GM19239 (cell line): ENCODE results near the gene ATP13A1.
"Not testable (repeated sequence)": the region's sequence is repeated elsewhere in the genome, so short reads cannot be mapped to it uniquely, and the experiment has no call there.

Source experiments
- DNase-seq: peaks from one replicate; pipeline ENCODE4 v3.0.0; 2011; ENCODE audit warnings: low spot score; ENCODE audit not compliant: insufficient read length
- FAIRE-seq: peaks from 2 replicates; lab custom pipeline; 2011; peaks lifted over from hg19 to GRCh38; lab: Jason Lieb, UNC

The ATP13A1 gene

GRCh38 chr19:19663256-19664120 is at the start of gene ATP13A1:
Gene ATP13A1, minus strand, starts transcription at chr19:19663676. Its CDS starts 10 bp downstream, at chr19:19663666.
- peak; percentile 91 for FAIRE-seq
- peak; percentile 71 for DNase-seq

DNA sequence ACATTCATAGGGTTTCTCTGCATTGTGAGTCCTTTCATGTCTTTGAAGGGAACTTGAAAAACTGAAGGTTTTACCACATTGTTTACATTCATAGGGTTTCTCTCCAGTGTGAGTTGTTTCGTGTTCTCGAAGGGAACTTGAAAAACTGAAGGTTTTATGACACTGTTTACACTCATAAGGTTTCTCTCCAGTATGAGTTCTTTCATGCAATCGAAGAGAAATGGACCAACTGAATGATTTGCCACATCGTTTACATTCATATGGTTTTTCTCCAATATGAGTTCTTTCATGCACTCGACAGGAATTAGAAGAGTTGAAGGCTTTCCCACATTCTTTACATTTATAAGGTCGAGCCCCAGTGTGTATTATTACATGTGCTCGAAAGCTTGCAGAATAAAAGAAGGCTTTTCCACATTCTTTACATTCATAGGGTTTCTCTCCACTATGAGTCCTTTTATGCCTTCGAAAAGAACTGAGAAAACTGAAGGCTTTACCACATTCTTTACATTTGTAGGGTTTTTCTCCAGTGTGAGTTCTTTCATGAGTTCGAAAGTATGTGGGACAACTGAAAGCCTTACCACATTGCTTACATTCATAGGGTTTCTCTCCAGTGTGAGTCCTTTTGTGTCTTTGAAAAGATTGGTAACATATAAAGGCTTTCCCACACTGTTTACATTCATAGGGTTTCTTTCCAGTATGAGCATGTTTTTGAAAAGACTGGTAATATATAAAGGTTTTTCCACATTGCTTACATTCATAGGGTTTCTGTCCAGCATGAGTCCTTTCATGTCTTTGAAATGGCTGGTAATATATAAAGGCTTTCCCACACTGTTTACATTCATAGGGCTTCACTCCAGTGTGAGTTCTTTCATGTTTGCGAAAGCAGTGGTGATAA is 48.7 kb upstream of the ATP13A1 start:
- DNase-seq, result no peak
- FAIRE-seq, result no peak

DNA sequence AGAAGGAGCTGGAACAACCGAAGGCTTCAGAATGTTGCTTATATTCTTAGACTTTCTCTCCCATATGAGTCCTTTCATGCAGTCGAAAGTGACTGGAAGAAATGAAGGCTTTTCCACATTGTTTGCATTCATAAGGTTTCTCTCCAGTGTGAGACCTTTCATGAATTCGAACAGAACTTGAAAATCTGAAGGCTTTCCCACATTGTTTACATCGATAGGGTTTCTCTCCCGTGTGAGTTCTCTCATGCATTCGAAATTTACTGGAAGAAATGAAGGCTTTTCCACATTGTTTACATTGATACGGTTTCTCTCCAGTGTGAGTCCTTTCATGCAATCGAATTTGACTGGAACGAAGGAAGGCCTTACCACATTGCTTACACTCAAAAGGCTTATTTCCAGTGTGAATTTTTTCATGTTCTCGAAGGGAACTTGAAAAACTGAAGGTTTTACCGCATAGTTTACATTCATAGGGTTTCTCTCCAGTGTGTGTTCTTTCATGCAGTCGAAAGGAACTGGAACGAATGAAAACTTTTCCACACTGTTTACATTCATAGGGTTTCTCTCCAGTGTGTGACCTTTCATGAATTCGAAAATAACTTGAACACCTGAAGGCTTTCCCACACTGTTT is 47.9 kb upstream of the ATP13A1 start:
- DNase-seq (no peak), FAIRE-seq (no peak)

DNA sequence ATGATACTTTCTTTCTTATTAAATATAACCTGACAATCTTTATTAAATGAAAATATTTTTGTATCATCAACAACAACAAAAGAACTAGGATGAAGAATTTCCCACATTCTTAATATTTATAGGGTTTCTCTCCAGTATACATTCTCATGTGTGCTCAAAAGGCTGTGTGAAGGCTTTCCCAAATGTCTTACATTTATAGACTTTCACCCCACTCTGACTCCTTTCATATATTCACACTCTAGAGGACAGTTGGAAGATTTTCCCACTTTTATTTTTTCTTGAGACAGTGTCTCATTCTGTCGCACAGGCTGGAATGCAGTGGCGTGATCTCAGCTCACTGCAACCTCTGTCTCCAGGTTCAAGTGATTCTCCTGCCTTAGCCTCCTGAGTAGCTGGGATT is 47.0 kb upstream of the ATP13A1 start:
- no peak for FAIRE-seq

DNA sequence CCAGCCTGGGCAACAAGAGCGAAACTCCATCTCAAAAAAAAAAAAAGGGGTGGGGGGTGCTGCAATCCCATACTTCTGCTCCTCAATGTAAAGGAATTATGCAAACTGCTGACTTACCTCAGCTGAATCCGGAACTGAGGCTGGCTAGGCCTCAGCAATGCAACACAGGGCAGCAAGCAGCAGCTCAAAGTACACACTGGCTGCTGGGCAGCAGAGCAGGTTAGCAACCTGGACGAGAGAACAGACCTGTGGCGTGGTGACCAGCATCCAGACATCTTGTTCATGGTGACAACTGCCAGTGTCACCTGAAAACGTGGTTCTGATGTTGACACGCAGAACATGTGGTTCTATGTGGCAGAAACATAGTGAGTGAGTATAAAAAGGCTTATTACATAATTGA is 41.4 kb upstream of the ATP13A1 start:
- no peak for DNase-seq

More for the DNA sequence above, 47.0 kb upstream of the ATP13A1 start:
- no peak for DNase-seq

DNA sequence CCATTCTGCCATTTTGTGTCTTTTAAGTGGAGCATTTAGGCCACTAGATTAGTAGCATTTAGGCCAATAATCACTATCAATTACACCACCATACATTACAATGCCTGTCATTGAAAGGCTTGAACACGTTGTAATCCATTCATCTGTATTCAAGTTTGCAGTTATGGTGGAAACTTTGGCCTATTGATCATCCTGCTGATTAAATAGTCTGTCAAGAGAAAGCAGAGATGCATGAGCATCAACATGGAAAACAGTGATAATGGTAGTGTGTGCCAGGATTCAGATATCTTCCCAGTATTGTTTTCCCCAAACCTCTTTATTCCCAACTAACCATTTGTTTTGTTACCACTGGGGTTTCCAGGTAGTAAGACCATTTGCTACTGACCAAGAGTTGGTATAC is 37.0 kb upstream of the ATP13A1 start:
- not testable (repeated sequence) for FAIRE-seq, DNase-seq

More for the DNA sequence above, 41.4 kb upstream of the ATP13A1 start:
- FAIRE-seq, result no peak

DNA sequence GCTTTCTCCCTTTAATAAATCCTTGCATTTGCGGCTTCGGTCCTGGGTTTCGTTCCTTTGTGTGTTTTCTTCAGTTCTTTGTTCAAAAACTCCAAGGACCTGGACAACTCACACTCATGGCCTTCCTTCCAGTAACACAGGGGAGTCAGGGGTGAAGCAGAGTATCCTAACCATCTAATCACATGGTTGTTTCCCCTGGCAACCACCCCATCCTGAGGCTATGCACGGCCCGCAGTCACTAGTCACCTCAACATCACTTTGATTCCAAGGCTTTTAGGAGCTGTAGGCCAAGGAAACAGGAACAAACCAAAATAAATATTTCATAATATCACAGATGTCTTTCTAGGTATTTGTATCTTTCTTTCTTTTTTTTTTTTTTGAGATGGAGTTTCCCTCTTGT is 34.1 kb upstream of the ATP13A1 start:
- DNase-seq (no peak), FAIRE-seq (no peak)

DNA sequence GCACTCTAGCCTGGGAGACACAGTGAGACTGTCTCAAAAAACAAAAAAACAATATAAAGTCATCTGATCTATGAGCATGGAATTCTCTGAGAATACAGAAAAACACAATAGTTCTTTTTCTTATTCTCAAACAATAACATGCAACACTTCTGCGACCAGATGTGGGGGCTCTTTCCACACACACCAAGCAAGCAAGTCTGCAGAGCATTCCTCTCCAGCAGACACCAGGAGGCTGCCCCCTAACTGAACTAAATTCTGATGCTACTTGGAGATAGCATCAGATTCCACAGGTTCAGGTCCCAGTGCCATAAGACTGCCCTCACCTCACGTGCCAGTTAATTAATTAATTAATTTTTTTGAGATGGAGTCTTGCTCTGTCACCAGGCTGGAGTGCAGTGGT is 32.9 kb upstream of the ATP13A1 start:
- FAIRE-seq, result no peak
- no peak for DNase-seq

GRCh38 chr19:19691683-19692082 is 28.2 kb upstream of the ATP13A1 start:
- FAIRE-seq (no peak), DNase-seq (no peak)

- DNase-seq, FAIRE-seq: not testable (repeated sequence)
Observed at GRCh38 chr19:19689023-19689422, 25.5 kb upstream of the ATP13A1 start.

DNA sequence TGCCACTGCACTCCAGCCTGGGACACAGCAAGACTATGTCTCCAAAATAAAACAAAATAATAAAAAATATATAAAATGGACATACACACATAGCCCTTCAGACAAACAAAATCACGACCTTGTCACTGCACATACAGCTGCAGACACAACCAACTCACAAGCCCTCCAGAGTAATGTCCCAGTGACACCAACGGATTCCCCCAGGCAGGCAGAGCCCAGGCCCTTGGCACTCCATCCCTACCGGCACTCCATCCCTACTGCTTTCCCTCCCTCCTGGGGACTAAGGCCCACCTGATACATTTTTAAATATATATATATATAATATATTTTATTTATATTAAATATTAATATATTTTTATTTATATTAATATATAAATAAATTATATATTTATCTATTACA is 23.6 kb upstream of the ATP13A1 start:
- DNase-seq, result no peak
- FAIRE-seq, result no peak

- no peak for DNase-seq
- FAIRE-seq, result no peak
Observed at GRCh38 chr19:19686580-19686979, 23.1 kb upstream of the ATP13A1 start.

DNA sequence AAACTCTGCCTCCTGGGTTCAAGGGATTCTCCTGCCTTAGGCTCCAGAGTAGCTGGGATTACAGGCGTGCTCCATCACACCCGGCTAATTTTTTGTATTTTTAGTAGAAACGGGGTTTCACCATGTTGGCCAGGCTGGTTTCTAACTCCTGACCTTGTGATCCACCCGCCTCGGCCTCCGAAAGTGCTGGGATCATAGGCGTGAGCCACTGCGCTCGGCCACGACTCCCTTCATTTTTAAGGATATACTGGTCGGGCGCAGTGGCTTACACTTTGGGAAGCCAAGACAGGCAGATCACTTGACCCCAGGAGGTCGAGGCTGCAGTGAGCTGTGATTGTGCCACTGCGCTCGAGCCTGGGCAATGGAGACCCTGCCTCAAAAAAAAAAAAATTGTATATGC is 22.6 kb upstream of the ATP13A1 start:
- not testable (repeated sequence) for DNase-seq, FAIRE-seq

DNA sequence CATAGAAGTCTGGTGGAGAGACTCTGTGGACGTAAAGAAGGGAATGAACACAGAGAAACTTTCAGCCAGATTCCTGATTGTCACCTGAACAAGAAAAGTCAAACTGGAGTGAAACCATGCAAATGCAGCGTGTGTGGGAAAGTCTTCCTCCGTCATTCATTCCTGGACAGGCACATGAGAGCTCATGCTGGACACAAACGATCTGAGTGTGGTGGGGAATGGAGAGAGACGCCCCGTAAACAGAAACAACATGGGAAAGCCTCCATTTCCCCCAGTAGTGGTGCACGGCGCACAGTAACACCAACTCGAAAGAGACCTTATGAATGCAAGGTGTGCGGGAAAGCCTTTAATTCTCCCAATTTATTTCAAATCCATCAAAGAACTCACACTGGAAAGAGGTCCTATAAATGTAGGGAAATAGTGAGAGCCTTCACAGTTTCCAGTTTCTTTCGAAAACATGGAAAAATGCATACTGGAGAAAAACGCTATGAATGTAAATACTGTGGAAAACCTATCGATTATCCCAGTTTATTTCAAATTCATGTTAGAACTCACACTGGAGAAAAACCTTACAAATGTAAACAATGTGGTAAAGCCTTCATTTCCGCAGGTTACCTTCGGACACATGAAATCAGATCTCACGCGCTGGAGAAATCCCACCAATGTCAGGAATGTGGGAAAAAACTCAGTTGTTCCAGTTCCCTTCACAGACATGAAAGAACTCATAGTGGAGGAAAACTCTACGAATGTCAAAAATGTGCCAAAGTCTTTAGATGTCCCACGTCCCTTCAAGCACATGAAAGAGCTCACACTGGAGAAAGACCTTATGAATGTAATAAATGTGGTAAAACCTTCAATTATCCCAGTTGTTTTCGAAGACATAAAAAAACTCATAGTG is 15.9 kb upstream of the ATP13A1 start:
- no peak for FAIRE-seq
- no peak for DNase-seq

- DNase-seq (no peak), FAIRE-seq (no peak)
Observed at GRCh38 chr19:19677579-19677978, 14.1 kb upstream of the ATP13A1 start.

DNA sequence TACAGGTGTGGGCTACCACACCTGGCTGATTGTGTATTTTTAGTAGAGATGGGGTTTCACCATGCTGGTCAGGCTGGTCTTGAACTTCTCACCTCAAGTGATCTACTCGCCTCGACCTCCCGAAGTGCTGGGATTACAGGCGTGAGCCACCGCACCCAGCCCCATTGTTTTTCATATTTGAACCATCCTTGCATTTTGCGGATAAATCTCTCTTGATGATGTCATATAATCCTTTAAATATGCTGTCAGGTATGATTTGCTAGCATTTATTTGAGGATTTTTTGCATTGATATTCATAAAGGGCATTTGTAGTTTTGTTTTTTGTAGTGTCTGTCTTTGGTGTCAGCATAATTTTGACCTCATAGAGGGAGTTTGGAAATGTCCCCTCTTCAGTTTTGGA is 10.8 kb upstream of the ATP13A1 start:
- FAIRE-seq, result no peak
- DNase-seq, result no peak

GRCh38 chr19:19672816-19673215 is 9.3 kb upstream of the ATP13A1 start:
- no peak for FAIRE-seq
- no peak for DNase-seq

- DNase-seq (no peak), FAIRE-seq (no peak)
Observed at GRCh38 chr19:19670070-19670551, 6.6 kb upstream of the ATP13A1 start.

- peak; percentile 95 for FAIRE-seq
- DNase-seq, result peak; percentile 79
Observed at GRCh38 chr19:19668230-19669012, 4.9 kb upstream of the ATP13A1 start, which contains the start of gene ZNF101. Gene ZNF101, plus strand, starts transcription at chr19:19668839. Its CDS starts 125 bp downstream, at chr19:19668964.
